Colon (tissue), 2 donors: Measurements from ENCODE around the gene HMGCR.

Experiments used
- FAIRE-seq: peaks from 2 replicates; lab custom pipeline; 2012; peaks lifted over from hg19 to GRCh38; lab: Jason Lieb, UNC
- donor health status: control.
- donor health status: control.

The HMGCR gene

DNA sequence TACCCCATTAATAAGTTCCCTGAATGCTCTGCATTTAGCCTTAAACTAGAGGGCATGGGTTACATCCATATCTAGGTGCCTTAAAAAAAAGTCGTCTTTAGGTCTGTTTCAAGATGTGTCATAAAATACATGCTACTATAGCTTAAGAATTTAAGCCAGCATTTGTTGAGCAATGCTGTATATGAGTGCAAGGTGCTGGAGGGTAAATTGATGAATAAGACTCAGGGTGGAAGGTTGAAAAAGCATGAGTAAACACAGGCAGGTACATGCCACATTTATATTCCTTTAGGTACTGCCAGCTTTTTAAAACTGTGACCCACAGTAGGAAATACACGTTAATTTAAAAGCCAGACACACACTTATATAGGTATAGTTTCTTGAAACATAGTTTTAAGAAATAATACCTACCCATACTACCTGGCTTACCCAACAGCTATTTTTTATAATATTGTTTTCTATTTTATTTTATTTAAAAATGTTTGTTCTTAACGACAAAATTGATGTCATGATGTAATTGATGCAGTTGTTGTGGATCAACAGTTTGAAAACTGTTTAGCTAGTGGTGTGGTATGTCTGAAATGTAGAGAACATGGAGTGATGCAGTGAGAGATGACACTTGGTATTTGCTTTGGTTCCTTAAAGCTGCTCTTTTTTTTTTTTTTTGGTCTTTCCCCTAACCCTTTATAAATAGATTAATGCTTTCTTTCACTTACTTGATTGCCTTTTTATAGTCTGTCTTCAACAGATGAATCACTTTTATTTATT lies 3.9 kb downstream of the HMGCR start:
- no peak for FAIRE-seq

DNA sequence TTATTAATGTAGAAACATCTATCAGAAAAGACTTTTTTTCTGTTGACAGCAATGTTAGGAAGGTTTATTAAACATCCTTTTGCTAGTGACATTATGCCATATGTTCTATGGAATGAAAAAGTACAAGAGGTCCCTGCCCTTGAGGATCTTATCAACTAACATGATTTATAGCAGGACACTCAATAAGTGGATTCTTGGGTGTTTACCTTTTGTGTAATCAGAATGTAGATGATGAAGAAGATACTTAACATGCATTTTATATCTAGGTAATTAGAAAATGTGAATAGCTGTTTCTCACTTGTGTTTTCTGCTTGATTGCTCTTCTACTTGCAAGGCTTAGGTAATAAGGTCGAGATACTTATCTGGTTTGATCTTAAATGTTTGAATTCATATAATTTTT lies 4.9 kb downstream of the HMGCR start:
- no peak for FAIRE-seq

DNA sequence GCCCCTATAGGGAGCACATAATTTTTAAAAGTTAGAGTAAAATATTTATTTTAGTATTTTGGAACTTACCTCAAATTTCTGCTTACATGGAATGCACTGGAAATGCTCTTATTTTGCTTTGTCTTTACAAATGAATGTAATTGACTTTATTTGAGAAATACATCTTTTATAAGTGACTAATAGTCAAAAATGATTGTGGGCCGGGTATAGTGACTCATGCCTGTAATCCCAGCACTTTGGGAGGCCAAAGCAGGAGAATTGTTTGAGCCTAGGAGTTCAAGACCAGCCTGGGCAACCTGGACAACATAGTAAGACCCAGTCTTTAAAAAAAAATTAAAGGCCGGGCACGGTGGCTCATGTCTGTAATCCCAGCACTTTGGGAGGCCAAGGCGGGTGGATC lies 5.8 kb downstream of the HMGCR start:
- no peak for FAIRE-seq

DNA sequence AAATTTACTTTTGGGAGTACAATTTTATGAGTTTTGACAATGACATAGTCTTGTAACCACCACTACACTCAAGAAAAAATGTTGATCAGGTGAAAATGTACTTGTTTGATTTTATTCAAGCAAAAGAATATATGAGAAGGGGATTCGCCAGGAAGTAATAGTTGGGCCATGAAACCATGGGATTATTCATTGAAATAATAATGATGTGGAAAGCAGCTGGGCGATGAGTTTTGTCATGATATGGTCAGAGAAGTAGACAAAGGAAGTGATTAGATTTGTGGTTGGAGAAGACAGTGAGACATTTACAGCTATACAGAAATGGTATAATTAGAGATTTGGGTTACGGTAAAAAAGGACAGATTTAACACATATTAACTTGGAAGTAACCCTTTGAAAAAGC lies 11.2 kb downstream of the HMGCR start:
- FAIRE-seq = no peak

DNA sequence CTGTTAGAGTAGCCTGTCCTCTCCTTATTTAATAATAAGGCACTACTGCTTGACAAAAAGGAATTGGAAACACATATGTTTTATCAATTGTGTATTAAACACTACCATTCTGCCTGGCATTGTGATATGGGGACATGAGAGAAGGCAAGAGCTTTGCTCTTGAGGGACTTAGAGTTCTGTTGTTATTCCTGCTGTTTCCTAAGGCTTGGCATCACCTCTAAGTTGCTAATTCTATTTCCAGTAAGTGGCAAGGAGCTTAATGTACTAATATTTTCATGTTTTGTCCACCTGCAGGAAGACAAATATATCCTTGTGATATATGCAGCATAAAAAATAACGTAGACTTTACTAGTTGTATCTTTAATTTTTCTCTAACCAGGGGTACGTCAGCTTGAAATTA lies 12.6 kb downstream of the HMGCR start:
- no peak for FAIRE-seq

DNA sequence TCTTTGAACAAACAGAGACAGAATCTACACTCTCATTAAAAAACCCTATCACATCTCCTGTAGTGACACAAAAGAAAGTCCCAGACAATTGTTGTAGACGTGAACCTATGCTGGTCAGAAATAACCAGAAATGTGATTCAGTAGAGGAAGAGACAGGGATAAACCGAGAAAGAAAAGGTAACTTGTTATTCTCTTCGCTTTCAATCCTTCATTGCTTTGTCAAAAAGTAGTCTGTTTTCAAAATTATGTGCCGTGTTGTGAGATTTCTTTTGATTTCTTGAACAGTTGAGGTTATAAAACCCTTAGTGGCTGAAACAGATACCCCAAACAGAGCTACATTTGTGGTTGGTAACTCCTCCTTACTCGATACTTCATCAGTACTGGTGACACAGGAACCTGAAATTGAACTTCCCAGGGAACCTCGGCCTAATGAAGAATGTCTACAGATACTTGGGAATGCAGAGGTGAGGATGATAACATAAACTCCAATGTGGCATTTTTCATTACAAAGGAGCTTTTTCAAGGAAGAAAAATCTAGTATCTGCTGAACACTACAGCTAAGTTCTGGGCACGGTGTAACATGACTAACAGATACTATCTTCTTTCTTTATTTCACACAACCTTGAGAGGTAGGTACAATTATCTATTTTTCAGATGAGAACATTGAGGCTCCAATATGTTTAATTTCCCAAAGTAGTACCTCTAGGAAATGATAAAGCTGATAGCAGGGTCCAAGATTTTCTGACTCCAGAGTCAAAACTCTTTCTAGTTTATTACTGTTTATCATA lies 14.3 kb downstream of the HMGCR start:
- FAIRE-seq = no peak

DNA sequence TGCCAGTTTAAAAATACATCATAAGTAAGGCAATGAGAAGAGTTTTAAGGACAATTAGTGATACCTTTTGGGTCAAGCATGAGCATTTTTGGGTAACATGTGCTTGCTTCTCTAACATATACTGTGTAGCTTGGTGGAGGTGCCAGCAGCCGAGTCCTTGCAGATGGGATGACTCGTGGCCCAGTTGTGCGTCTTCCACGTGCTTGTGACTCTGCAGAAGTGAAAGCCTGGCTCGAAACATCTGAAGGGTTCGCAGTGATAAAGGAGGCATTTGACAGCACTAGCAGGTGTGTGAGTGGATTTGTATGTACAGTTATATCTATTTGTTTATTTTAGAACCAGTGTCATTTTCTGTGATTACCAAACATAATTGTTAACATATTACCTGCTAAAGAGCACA lies 18.2 kb downstream of the HMGCR start:
- FAIRE-seq = no peak

DNA sequence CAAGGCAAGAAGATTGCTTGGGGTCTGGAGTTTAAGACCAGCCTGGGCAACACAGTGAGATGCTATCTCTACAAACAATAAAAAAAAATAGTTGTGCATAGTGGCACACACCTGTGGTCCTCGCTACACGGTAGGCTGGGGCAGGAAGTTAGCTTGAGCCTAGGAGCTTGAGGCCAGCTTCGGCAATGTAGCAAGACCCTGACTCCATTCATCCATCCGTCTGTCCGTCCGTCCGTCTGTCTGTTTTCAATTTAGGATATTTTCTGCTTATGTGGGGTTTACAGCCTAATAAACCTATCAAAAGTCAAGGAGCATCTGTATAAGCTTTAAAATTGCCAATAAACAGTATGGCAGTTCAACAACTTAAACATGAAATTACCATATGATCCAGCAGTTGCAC lies 19.7 kb downstream of the HMGCR start:
- FAIRE-seq = no peak

DNA sequence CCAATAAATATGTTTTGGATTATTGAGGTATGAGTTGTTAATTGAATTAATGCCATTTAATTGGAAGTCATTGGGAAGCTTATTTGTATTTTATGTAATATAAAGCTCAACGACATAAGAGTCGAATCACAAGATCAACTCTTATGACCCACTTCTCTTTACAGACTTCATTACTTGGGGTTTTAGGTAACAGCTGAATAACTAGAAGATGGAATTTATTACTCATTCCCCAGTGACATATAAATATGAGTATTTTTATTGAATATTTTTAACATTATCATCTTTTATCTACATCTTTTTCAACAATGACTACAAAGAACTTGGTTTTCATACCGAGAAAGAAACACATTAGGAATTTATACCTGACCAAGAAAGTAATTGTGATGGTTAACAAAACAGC lies 21.1 kb downstream of the HMGCR start:
- no peak for FAIRE-seq

DNA sequence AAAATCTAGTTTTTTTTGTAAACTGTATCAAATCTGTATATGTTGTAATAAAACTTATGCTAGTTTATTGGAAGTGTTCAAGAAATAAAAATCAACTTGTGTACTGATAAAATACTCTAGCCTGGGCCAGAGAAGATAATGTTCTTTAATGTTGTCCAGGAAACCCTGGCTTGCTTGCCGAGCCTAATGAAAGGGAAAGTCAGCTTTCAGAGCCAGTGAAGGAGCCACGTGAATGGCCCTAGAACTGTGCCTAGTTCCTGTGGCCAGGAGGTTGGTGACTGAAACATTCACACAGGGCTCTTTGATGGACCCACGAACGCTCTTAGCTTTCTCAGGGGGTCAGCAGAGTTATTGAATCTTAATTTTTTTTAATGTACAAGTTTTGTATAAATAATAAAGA lies 24.3 kb downstream of the HMGCR start:
- no peak for FAIRE-seq

DNA sequence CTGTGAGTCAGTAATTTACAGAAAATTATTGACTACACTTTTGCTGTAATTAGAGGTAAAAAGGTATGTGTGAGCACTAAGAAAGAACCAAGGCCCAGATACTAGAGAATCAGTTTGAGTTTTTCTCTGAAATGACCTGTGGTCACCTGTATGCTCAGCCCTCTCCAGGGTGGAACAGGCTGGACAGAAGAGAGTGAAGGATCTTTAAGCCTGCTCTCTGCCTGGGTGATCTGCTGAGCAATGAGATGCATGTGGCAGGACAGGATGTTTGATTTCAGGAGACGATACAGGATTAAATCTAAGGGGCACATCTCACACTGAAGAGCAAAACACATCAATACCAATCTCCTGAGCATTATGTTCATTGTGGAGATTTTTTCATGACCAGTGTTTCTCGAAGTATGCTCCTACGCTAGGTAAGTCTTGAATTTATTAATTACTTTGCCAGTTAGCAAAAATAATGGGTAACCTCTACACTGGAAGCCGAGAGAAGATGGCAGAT lies 25.5 kb downstream of the HMGCR start:
- no peak for FAIRE-seq

DNA sequence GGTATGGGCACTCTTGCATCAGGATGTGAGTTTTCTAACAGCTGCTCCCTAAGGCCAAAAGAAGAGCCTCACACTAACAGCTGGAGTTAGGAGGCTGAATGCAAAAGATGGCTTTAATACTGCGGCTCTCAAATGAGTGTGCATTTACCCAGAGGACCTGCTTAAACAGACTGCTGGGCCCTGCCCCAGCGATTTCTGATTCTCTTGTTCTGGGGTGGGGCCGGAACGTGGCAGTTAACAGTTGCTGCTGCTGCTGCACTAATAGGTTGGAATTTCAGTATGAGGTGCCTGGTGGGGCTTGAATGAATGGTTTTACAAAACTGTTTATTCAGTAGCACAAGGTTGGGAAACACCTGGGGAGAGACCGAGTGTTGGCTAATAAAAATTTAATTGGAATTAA lies 26.1 kb downstream of the HMGCR start:
- FAIRE-seq = no peak

DNA sequence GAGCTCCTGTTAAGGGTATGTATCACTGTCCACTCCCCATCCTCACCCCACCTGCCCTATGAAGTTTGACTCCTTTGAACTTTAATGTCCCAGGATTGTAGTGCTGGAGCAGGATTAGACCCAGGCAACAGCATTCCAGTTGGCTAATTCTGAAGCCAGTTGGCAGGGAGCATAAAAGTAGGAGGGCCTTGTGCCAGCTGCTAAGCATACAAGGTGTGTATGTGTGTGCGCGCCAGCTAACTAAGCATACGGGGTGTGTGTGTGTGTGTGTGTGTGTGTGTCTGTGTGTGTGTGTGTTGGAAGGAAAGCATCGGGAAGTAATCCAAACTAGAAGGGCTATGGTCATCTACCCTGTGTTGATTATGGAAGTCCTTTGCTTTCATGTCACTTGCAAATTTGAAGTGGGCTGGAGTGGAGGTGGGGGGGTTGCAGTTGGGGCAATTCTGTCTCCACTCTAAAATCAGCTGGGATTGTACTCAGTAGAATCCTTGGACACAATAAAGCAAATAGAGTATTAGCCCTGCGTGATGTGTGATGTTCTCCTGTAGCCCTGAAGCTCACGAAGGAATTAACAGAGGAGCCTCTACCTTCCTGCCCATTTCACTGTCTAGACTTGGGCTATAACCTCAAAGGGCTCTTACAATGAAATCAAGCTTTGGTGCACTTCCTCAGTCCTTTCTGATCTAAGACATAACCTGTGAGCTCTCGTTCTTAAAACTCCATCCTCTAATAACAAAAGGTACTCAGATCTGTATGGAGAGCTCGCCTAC lies 26.9 kb downstream of the HMGCR start:
- FAIRE-seq = no peak

DNA sequence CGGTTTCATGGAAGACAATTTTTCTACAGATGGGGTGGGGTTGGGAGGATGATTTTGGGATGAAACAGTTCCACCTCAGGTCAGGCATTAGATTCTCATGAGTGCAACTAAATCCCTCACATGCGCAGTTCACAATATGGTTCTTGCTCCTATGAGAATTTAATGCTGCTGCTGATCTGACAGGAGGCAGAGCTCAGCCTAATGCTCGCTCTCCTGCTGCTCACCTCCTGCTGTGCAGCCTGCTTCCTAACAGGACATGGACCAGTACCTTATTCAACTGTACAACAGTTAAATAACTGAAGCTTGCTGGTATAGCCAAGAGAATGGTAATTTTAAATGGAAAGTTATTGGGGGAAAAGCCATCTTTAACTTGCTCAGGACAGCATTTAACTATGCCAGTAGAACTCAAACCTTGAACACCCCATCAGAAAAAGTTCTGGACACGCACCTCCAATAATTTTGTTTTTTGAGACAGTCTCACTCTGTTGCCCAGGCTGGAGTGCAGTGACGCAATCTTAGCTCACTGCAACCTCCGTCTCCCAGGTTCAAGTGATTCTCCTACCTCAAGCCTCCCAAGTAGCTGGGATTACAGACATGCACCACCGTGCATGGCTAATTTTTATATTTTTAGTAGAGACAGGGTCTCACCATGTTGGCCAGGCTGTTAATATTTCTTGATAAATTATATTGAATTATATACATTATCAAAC lies 27.7 kb downstream of the HMGCR start:
- FAIRE-seq = no peak

DNA sequence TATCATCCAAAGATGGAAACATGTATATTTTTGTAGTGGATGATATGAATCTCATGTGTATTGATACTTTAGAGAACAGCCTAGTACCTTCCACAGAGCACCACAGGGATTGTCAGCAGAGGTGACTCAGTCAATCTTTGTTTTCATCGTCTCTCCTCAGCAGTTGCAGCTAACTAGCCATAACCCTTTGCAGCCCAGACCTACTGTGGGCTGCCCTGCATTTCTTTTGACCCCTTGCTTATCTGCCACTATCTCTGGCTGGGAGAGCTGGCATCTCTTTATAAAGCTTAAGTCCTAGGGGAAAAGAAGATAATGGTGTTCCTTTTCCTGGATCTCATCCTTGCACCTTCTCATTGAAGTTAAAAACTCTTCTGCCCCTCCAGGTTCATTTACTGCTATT lies 28.7 kb downstream of the HMGCR start:
- FAIRE-seq = no peak

DNA sequence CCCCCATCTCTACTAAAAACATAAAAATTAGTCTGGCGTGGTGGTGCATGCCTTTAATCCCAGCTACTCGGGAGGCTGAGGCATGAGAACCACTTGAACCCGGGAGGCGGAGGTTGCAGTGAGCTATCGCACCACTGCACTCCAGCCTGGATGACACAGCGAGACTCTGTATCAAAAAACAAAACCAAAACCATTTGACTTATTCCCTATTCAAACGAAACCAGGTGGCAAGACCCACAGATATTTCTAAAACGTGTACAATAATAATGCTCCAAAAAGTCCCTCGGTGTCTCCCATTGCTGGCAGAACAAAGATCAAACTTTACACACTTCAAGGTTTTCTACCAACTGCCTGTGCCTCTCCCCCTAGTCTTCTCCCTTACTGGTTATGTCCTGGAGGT lies 29.8 kb downstream of the HMGCR start:
- FAIRE-seq = no peak

DNA sequence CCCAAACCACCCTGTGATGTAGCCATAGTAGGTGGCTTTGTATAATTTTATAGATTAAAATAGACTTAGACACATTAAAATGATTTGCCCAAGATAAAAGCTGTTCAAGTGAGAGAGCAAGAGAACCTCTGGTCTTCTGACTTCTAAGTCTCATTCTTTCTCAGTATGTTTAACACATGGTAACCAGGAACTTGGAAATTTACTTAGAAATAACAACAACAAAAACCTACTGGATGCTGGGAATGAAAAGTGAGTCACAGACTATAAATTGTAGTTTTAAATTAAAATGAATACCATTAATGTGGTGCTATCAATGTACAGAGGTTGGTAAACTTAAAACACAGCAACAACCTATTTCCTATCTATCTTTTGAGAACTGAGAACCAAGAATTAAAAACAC lies 30.4 kb downstream of the HMGCR start:
- no peak for FAIRE-seq

DNA sequence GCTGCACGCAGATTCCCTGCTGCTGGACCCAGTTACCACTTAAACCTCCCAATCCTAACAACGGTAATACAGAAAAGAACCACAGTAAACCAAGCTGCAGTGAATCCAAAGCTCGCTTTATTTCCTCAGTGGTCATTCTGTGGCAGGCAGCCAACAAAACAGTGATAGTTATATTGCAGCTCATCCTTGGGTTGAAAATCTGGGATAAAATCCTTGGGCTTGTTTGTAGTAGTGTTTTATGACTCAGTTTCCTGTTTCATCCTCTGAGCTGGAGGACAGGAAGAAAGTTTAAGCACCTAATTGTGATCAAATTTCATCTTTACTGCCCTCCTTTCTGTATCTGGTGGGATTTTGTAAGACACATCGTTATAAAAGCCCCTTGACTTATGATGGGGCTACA lies 31.4 kb downstream of the HMGCR start:
- no peak for FAIRE-seq

DNA sequence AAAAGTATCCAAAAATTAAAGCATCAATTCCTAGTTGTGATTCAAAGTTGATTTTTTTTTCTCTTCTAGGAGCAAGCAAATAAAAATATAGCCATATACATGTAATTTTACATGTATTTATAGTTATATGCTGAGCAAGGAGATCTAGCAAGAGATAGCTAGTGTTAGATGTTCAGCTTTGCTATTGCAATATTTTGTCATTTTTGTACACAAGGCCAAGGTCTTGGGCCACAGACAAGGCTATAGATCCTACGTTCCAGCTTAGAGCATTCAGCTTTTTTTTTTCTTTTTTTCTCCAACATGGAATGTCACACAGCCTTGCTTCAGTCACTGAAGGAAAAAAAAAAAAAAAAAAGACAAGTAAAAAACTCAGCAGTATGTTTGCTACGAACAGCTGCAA lies 36.8 kb downstream of the HMGCR start:
- no peak for FAIRE-seq

DNA sequence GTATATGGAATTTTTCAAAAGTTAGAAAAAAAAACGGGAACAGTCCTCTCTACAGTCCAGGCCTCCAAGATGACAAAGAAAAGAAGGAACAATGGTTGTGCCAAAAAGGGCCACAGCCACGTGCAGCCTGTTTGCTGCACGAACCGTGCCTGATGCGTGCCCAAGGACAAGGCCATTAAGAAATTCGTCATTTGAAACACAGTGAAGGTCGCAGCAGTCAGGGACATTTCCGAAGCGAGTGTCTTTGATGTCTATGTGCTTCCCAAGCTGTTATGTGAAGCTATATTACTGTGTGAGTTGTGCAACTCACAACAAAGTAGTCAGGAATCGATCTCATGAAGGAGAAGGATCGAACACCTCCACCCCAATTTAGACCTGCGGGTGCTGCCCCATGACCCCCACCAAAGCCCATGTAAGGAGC lies 37.4 kb downstream of the HMGCR start:
- no peak for FAIRE-seq

DNA sequence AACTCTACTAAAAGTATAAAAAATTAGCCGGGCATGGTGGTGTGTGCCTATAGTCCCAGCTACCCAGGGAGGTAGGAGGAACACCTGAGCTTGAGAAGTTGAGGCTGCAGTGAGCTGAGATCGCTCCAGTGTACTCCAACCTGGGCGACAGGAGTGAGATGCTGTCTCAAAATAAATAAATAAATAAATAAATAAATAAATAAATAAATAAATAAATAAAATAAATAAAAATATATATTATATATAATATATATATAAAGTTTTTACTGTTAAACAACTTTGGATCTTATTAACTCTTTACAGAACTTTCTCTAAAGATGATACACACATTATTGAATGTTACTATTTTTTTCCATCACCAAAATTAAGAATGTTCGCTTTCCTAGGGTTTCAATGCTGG lies 38.4 kb downstream of the HMGCR start:
- no peak for FAIRE-seq

DNA sequence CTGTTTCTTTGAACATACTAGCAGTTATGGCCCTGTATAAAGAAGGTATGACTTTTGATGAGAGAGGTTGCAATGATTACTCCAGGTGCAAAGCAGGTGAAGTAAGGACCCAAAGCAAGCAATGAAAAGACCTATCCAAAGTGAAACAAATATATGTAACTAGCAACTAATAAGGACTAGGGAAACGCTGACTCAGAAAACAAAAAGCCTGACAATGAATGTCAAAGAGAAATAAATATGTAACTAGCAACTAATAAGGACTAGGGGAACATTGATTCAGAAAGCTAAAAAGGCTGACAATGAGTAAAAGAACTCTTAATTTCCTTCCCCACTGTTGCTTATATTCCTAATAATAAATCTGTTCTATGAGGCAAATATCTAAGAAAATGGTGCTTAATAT lies 43.1 kb downstream of the HMGCR start:
- no peak for FAIRE-seq
